ENCODE data around the gene SH3RF3.

The SH3RF3 gene

DNA sequence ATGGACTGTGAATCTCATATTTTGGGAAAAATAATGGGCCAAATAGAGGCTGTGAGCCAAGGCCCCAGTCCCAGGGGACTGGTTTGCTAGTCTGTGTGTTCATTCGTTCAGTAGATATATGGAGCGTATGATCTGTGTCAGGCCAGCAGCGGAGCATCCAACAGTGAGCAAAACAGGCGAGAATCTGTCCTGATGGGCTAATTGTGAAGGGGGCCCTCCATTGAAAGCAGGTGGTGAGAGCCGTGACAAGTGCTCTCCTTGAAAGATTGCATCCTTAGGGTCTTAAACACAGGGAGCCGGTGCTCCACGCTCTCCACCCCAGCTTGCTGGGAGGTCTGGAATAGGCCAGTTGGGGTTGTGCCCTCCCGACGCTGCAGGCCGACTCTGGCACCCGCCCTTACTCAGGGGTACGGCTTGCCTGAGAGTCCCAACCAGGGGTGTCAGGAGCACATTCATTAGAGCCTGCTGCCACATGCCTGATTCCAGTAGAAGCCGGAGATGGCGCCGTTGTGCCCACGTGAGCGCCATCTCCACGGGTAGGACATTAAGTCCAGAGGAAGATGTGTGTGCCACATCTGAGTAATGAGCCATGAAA, 213.3 kb downstream of the SH3RF3 start:
- H3K4me1 ChIP-seq (ENCODE audit: low read depth, poor library complexity, severe bottlenecking) = no peaks in the 10 kb centered on the region
- no peaks in the 10 kb centered on the region for H3K27me3 ChIP-seq (ENCODE audit: insufficient read depth, low read depth)
- no peaks in the 10 kb centered on the region for H3K36me3 ChIP-seq (ENCODE audit: insufficient read depth)
- TF ChIP-seq, protein P1, sequence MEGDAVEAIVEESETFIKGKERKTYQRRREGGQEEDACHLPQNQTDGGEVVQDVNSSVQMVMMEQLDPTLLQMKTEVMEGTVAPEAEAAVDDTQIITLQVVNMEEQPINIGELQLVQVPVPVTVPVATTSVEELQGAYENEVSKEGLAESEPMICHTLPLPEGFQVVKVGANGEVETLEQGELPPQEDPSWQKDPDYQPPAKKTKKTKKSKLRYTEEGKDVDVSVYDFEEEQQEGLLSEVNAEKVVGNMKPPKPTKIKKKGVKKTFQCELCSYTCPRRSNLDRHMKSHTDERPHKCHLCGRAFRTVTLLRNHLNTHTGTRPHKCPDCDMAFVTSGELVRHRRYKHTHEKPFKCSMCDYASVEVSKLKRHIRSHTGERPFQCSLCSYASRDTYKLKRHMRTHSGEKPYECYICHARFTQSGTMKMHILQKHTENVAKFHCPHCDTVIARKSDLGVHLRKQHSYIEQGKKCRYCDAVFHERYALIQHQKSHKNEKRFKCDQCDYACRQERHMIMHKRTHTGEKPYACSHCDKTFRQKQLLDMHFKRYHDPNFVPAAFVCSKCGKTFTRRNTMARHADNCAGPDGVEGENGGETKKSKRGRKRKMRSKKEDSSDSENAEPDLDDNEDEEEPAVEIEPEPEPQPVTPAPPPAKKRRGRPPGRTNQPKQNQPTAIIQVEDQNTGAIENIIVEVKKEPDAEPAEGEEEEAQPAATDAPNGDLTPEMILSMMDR (conservative IDR thresholded peaks at IDR 0.05; ENCODE audit: low read depth, low read length) = no peak
- no peaks in the 10 kb centered on the region for H3K79me2 ChIP-seq (ENCODE audit: insufficient read depth, low read depth)
- no peaks in the 10 kb centered on the region for H4K20me1 ChIP-seq (ENCODE audit: insufficient read depth)
- no peak overlapping the region for H3K9ac ChIP-seq
- H2AFZ ChIP-seq (ENCODE audit: low read depth) = no peak overlapping the region
- H3K27ac ChIP-seq = no peak overlapping the region
- no peak overlapping the region for H3K4me3 ChIP-seq (IDR thresholded peaks at IDR 0.05; ENCODE audit: insufficient read depth, low read depth, low read length)
- H3K4me2 ChIP-seq = no peak overlapping the region

DNA sequence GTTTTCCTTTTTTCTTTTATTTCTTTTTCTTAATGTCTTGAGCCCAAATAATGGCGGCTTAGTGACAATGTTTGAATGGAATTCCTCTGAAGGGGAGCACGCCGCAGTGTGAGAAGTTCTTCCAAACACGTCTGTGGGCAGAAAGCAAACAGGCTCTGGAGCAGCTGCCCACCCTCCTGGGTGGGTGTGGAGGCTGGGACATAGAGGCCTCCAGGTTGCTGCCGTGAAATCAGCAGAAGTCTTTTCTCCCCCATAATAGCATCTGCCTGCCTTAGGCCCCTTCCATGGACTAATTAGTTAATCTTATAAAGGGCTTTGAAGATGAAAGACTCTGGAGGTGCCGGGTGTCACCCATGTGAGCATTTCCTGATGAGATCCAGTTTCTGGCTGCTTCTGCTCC, 213.9 kb downstream of the SH3RF3 start:
- Histone ChIP-seq H3K36me3 (ENCODE audit: insufficient read depth) (no peaks in the 10 kb centered on the region), H3K4me1 (ENCODE audit: low read depth, poor library complexity, severe bottlenecking) (no peaks in the 10 kb centered on the region), H4K20me1 (ENCODE audit: insufficient read depth) (no peaks in the 10 kb centered on the region), H3K4me3 (IDR thresholded peaks at IDR 0.05; ENCODE audit: insufficient read depth, low read depth, low read length) (no peak overlapping the region), H3K27ac (no peak overlapping the region), H3K79me2 (ENCODE audit: insufficient read depth, low read depth) (no peaks in the 10 kb centered on the region), H3K4me2 (no peak overlapping the region), H2AFZ (ENCODE audit: low read depth) (no peak overlapping the region), H3K27me3 (ENCODE audit: insufficient read depth, low read depth) (no peaks in the 10 kb centered on the region), H3K9ac (no peak overlapping the region)
- TF ChIP-seq, protein P1 (conservative IDR thresholded peaks at IDR 0.05; ENCODE audit: low read depth, low read length) = no peak

DNA sequence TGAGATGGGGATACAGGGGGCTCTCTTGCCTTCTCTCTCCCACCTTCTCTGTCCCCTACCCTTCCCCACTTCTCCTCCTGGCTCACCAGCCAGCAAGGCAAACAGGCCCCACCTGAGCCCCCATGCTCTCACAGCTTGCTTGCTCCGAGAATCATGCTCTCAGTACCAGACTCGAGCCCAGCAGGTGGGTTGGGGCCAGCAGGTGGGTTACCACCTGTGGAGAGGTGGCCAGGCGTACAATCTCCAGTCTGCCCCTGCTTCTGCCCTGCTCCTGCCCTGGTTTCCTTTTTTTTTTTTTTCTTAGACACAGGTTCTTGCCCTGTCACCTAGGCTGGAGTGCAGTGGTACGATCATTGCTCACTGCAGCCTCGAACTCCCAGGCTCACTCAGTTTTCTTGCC, 214.5 kb downstream of the SH3RF3 start:
- H3K79me2 ChIP-seq (ENCODE audit: insufficient read depth, low read depth) = no peaks in the 10 kb centered on the region

DNA sequence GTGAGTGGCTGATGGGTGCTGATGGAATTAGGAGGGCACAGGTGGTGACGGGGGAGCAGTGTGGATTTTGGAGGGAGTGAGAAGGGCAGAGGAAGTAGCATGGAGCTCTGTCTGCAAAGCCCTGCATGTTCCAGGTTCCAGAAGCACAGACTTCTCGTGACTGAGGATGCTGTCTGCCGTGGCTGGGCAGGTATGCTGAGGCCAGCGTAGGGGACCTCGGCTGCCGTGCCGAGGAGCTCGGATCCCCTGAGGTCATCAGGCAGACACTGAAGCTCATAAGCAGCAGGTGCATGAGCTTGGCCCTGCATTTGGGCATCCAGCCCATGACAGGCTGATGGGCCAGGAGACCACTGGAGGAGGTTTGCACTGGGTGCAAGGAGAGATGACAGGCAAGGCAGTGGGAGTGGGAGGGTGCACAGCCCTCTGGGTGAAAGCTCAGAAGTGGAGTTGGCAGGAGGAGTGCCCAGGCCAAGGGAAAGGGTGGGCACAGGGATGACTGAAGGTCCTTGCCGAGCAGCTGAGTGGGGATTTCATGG, 215.3 kb downstream of the SH3RF3 start:
- Histone ChIP-seq H3K9ac (no peak overlapping the region), H2AFZ (ENCODE audit: low read depth) (no peak overlapping the region), H3K79me2 (ENCODE audit: insufficient read depth, low read depth) (no peaks in the 10 kb centered on the region), H3K27ac (no peak overlapping the region), H3K4me3 (IDR thresholded peaks at IDR 0.05; ENCODE audit: insufficient read depth, low read depth, low read length) (no peak overlapping the region), H3K4me2 (no peak overlapping the region), H3K27me3 (ENCODE audit: insufficient read depth, low read depth) (no peaks in the 10 kb centered on the region), H3K36me3 (ENCODE audit: insufficient read depth) (no peaks in the 10 kb centered on the region), H4K20me1 (ENCODE audit: insufficient read depth) (no peaks in the 10 kb centered on the region), H3K4me1 (ENCODE audit: low read depth, poor library complexity, severe bottlenecking) (no peaks in the 10 kb centered on the region)
- TF ChIP-seq, protein P1 (conservative IDR thresholded peaks at IDR 0.05; ENCODE audit: low read depth, low read length) = no peak

More for the DNA sequence above, 214.5 kb downstream of the SH3RF3 start:
- H3K4me1 ChIP-seq (ENCODE audit: low read depth, poor library complexity, severe bottlenecking) = no peaks in the 10 kb centered on the region
- H3K27ac ChIP-seq = no peak overlapping the region
- TF ChIP-seq, protein P1 (conservative IDR thresholded peaks at IDR 0.05; ENCODE audit: low read depth, low read length) = no peak
- H3K36me3 ChIP-seq (ENCODE audit: insufficient read depth) = no peaks in the 10 kb centered on the region
- H3K4me2 ChIP-seq = no peak overlapping the region
- H3K9ac ChIP-seq = no peak overlapping the region
- no peak overlapping the region for H3K4me3 ChIP-seq (IDR thresholded peaks at IDR 0.05; ENCODE audit: insufficient read depth, low read depth, low read length)
- H3K27me3 ChIP-seq (ENCODE audit: insufficient read depth, low read depth) = no peaks in the 10 kb centered on the region
- no peak overlapping the region for H2AFZ ChIP-seq (ENCODE audit: low read depth)
- no peaks in the 10 kb centered on the region for H4K20me1 ChIP-seq (ENCODE audit: insufficient read depth)

Measured in KMS-11 (cell line).